PC-3 (cell line): Measurements from ENCODE around the gene TMEM119. TPM values are rescaled to one million over a fixed set of nuclear protein-coding genes. Genes with fewer than 3 reads are reported as not detected.

ENCODE experiments used
- ATAC-seq: fragments of 200-7000 bp; cut with Tn5 transposase; 2 replicates; pipeline ENCODE4 v1.9.1; 2020; ENCODE audit warnings: mild to moderate bottlenecking, moderate library complexity
- BruUV-seq: library from RNA; stranded (reverse); fragments of 400-500 nt; replicated peaks from 2 replicates; lab custom pipeline; 2021; lab: Mats Ljungman, UMichigan
- CTCF ChIA-PET: fragments of 300-600 bp; sonication (Branson Sonifier 250); formaldehyde crosslinking; loops from one replicate; lab custom pipeline; 2022; ENCODE audit warnings: antibody characterized with exemption; lab: Charles Lee
- POLR2A ChIA-PET: fragments of 300-600 bp; sonication (Branson Sonifier 250); formaldehyde crosslinking; loops from one replicate; lab custom pipeline; 2022; ENCODE audit warnings: antibody characterized with exemption; ENCODE audit not compliant: unreplicated experiment; lab: Charles Lee
- DNase-seq: peaks from one replicate; pipeline ENCODE4 v3.0.0-alpha.2; 2015
- H2AFZ ChIP-seq: fragments of 300-600 bp; sonication (generic); 2 replicates; pipeline ENCODE4 v1.6.0; 2016; ENCODE audit warnings: antibody characterized with exemption, low read length
- H3F3A ChIP-seq: fragments of 300-600 bp; sonication (generic); one replicate; pipeline ENCODE4 v1.6.0; 2017; ENCODE audit warnings: antibody characterized with exemption, low read length, control low read depth, mild to moderate bottlenecking; ENCODE audit not compliant: unreplicated experiment
- H3K27ac ChIP-seq: fragments of 300-600 bp; sonication (generic); 2 replicates; pipeline ENCODE4 v1.5.1; 2016; ENCODE audit warnings: mild to moderate bottlenecking, low read length
- H3K27me3 ChIP-seq: fragments of 300-600 bp; sonication (generic); 2 replicates; pipeline ENCODE4 v1.6.1; 2016; ENCODE audit warnings: low read length, mixed read lengths
- H3K36me3 ChIP-seq: fragments of 300-600 bp; sonication (generic); 2 replicates; pipeline ENCODE4 v1.6.1; 2016; ENCODE audit warnings: low read depth, mixed run types, low read length, mixed read lengths
- H3K4me1 ChIP-seq: fragments of 300-600 bp; sonication (generic); 2 replicates; pipeline ENCODE4 v1.5.1; 2016; ENCODE audit warnings: low read length; ENCODE audit not compliant: insufficient read depth
- H3K4me2 ChIP-seq: fragments of 300-600 bp; sonication (generic); 2 replicates; pipeline ENCODE4 v1.6.0; 2016; ENCODE audit warnings: low read length
- H3K4me3 ChIP-seq: fragments of 300-600 bp; sonication (generic); 2 replicates; pipeline ENCODE4 v1.5.1; 2016; ENCODE audit warnings: mild to moderate bottlenecking, low read length, mixed read lengths
- H3K79me2 ChIP-seq: fragments of 300-600 bp; sonication (generic); 2 replicates; pipeline ENCODE4 v1.6.1; 2017; ENCODE audit warnings: low read length, mixed read lengths
- H3K9ac ChIP-seq: fragments of 300-600 bp; sonication (generic); 2 replicates; pipeline ENCODE4 v1.6.0; 2016; ENCODE audit warnings: mild to moderate bottlenecking, low read length
- H3K9me2 ChIP-seq: fragments of 300-600 bp; sonication (generic); replicated peaks from 2 replicates; pipeline ENCODE4 v1.6.1; 2016; ENCODE audit warnings: mixed run types, low read length, mixed read lengths
- H3K9me3 ChIP-seq: fragments of 300-600 bp; sonication (generic); 2 replicates; pipeline ENCODE4 v1.6.1; 2016; ENCODE audit warnings: low read length, mixed read lengths
- H4K20me1 ChIP-seq: fragments of 300-600 bp; sonication (generic); 2 replicates; pipeline ENCODE4 v1.6.1; 2016; ENCODE audit warnings: low read length, mixed read lengths
- CTCF ChIP-seq: fragments of 300-600 bp; sonication (generic); conservative IDR thresholded peaks from 2 replicates; pipeline ENCODE4 v1.5.1; 2017; ENCODE audit warnings: antibody characterized with exemption, low read depth, mild to moderate bottlenecking, low read length
- EZH2 ChIP-seq: fragments of 300-600 bp; sonication (generic); IDR thresholded peaks from one replicate; pipeline ENCODE4 v1.6.1; 2017; ENCODE audit warnings: antibody characterized with exemption, mild to moderate bottlenecking, low read length; ENCODE audit not compliant: unreplicated experiment
- EZH2phosphoT487 ChIP-seq: fragments of 300-600 bp; sonication (generic); IDR thresholded peaks from 2 replicates; pipeline ENCODE4 v1.6.1; 2018; ENCODE audit warnings: mild to moderate bottlenecking, antibody characterized with exemption, low read length, borderline replicate concordance
- intact Hi-C: fragments of 100-400 bp; cut with micrococcal nuclease; formaldehyde crosslinking; loops from 2 replicates; pipeline ENCODE4 v1.9.0; 2023
- total RNA-seq: library from RNA; depleted of rRNA; stranded (reverse); fragments of >200 nt; gene quantifications from 2 replicates; pipeline ENCODE4 v1.2.3, GENCODE V29; 2014

Gene TMEM119
- total RNA-seq, 1 experiment from 2014 or later: not detected

- peaks cover 15% of the 10 kb centered on the region for H3K4me1 ChIP-seq
Observed at GRCh38 chr12:108623577-108623976, 25.7 kb upstream of the TMEM119 start.

GRCh38 chr12:108622921-108623514 is 25.1 kb upstream of the TMEM119 start:
- Histone ChIP-seq H3K4me2 (no peak overlapping the region), H3K79me2 (no peaks in the 10 kb centered on the region), H3K4me3 (no peak overlapping the region), H4K20me1 (no peaks in the 10 kb centered on the region), H3F3A (no peaks in the 10 kb centered on the region), H2AFZ (no peak overlapping the region), H3K9me3 (no peaks in the 10 kb centered on the region), H3K9me2 (no peaks in the 10 kb centered on the region), H3K27me3 (no peaks in the 10 kb centered on the region), H3K4me1 (peaks cover 14% of the 10 kb centered on the region), H3K9ac (no peak overlapping the region), H3K36me3 (no peaks in the 10 kb centered on the region), H3K27ac (no peak overlapping the region)
- no peak for TF ChIP-seq EZH2phosphoT487
- TF ChIP-seq CTCF: no peak
- no peak for TF ChIP-seq EZH2
- BruUV-seq: no TSS peak
- CTCF ChIA-PET: no interaction called here
- POLR2A ChIA-PET: no interaction called here
- no peak for ATAC-seq
- intact Hi-C loops: no loop called here
- DNase-seq: no peak

More at GRCh38 chr12:108623577-108623976, 25.7 kb upstream of the TMEM119 start:
- Histone ChIP-seq H3K4me2 (no peak overlapping the region), H3K9me3 (no peaks in the 10 kb centered on the region), H3F3A (no peaks in the 10 kb centered on the region), H3K4me3 (no peak overlapping the region), H3K27ac (no peak overlapping the region), H2AFZ (no peak overlapping the region), H3K27me3 (no peaks in the 10 kb centered on the region), H4K20me1 (no peaks in the 10 kb centered on the region), H3K79me2 (no peaks in the 10 kb centered on the region), H3K9ac (no peak overlapping the region), H3K9me2 (no peaks in the 10 kb centered on the region), H3K36me3 (no peaks in the 10 kb centered on the region)
- BruUV-seq: no TSS peak
- intact Hi-C loops: no loop called here
- POLR2A ChIA-PET: no interaction called here
- TF ChIP-seq EZH2 (no peak), CTCF (no peak), EZH2phosphoT487 (no peak)
- DNase-seq (no peak), ATAC-seq (no peak)
- CTCF ChIA-PET: no interaction called here

GRCh38 chr12:108622421-108622820 is 24.5 kb upstream of the TMEM119 start:
- H2AFZ ChIP-seq: no peak overlapping the region
- intact Hi-C loops: no loop called here

More at GRCh38 chr12:108622421-108622820, 24.5 kb upstream of the TMEM119 start:
- Histone ChIP-seq H3K36me3 (no peaks in the 10 kb centered on the region), H3K4me3 (no peak overlapping the region), H3K9me2 (no peaks in the 10 kb centered on the region), H4K20me1 (no peaks in the 10 kb centered on the region), H3K27me3 (no peaks in the 10 kb centered on the region), H3K4me1 (peaks cover 11% of the 10 kb centered on the region), H3K9ac (no peak overlapping the region), H3K79me2 (no peaks in the 10 kb centered on the region), H3K27ac (no peak overlapping the region), H3K9me3 (no peaks in the 10 kb centered on the region), H3K4me2 (no peak overlapping the region), H3F3A (no peaks in the 10 kb centered on the region)
- BruUV-seq: no TSS peak
- no peak for ATAC-seq
- CTCF ChIA-PET: no interaction called here
- DNase-seq: no peak
- TF ChIP-seq EZH2phosphoT487 (no peak), CTCF (no peak), EZH2 (no peak)
- POLR2A ChIA-PET: no interaction called here
